Measurements from ENCODE around the gene CRADD.

DNA sequence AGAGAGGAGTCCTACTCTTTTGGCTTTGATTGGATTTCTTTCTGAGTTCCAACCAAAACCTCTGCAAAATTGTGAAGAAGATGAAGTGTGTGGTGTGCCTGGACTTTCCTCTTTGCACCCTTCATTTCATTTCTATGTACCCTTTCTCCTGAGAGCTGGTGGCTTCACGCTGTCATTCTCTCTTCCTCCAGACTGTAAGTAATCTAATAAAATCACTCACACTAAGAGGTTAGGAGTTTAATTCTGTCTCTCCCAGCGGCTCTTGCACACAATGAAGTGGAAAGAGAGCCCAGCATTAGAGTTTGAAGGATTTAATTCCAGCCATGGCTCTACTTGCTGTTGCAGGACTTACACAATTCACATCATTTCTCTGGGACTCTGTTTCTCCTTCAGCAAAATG, 37.8 kb upstream of the CRADD start:
- TF ChIP-seq EZH2 (IDR thresholded peaks at IDR 0.05; ENCODE audit: borderline replicate concordance, insufficient read depth, low read depth, low read length, poor library complexity, severe bottlenecking): no peak
- TF ChIP-seq, protein P1, sequence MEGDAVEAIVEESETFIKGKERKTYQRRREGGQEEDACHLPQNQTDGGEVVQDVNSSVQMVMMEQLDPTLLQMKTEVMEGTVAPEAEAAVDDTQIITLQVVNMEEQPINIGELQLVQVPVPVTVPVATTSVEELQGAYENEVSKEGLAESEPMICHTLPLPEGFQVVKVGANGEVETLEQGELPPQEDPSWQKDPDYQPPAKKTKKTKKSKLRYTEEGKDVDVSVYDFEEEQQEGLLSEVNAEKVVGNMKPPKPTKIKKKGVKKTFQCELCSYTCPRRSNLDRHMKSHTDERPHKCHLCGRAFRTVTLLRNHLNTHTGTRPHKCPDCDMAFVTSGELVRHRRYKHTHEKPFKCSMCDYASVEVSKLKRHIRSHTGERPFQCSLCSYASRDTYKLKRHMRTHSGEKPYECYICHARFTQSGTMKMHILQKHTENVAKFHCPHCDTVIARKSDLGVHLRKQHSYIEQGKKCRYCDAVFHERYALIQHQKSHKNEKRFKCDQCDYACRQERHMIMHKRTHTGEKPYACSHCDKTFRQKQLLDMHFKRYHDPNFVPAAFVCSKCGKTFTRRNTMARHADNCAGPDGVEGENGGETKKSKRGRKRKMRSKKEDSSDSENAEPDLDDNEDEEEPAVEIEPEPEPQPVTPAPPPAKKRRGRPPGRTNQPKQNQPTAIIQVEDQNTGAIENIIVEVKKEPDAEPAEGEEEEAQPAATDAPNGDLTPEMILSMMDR (IDR thresholded peaks at IDR 0.05): no peak
